Chondrocyte (in vitro differentiated cells): Measurements from ENCODE around the gene EPHB6. TPM values are rescaled to one million over a fixed set of nuclear protein-coding genes. Genes with fewer than 3 reads are reported as not detected.

ENCODE experiments used
- DNase-seq: peaks from one replicate; pipeline ENCODE4 v3.0.0; 2021; ENCODE audit warnings: mixed read lengths, low spot score
- H3K27ac Mint-ChIP-seq: one replicate; pipeline ENCODE4 v1.8.0; 2021; ENCODE audit warnings: mild to moderate bottlenecking, moderate library complexity, mixed read lengths; ENCODE audit not compliant: unreplicated experiment
- H3K27me3 Mint-ChIP-seq: 2 replicates; pipeline ENCODE4 v1.8.0; 2021; ENCODE audit warnings: low read depth, mixed read lengths
- H3K36me3 Mint-ChIP-seq: 2 replicates; pipeline ENCODE4 v1.8.0; 2021; ENCODE audit warnings: low read depth, mixed read lengths
- H3K4me1 Mint-ChIP-seq: 2 replicates; pipeline ENCODE4 v1.8.0; 2021; ENCODE audit warnings: low read depth, mild to moderate bottlenecking, mixed read lengths
- H3K4me3 Mint-ChIP-seq: one replicate; pipeline ENCODE4 v1.8.0; 2021; ENCODE audit warnings: mild to moderate bottlenecking, moderate library complexity, mixed read lengths; ENCODE audit not compliant: unreplicated experiment
- H3K9me3 Mint-ChIP-seq: 2 replicates; pipeline ENCODE4 v1.8.0; 2021; ENCODE audit warnings: low read depth, mixed read lengths
- CTCF ChIP-seq: fragments of 200-600 bp; sonication (generic); IDR thresholded peaks from 2 replicates; pipeline ENCODE4 v1.5.0; 2021; ENCODE audit warnings: antibody characterized with exemption, mild to moderate bottlenecking, moderate library complexity
- total RNA-seq: library from RNA; stranded (reverse); gene quantifications from 3 replicates; pipeline ENCODE4 v1.2.1, GENCODE V29; 2021

The EPHB6 gene
- total RNA-seq, 1 donor from 2014 or later, result 0.22 TPM

- TF ChIP-seq CTCF, result no peak
- no peaks in the 10 kb centered on the region for H3K9me3 Mint-ChIP-seq
- no peaks in the 10 kb centered on the region for H3K36me3 Mint-ChIP-seq
- no peaks in the 10 kb centered on the region for H3K4me1 Mint-ChIP-seq
- DNase-seq, result no peak
- H3K4me3 Mint-ChIP-seq, result no peak overlapping the region
- H3K27me3 Mint-ChIP-seq, result peaks cover 5% of the 10 kb centered on the region
- H3K27ac Mint-ChIP-seq, result no peak overlapping the region
Measured at GRCh38 chr7:142919656-142920055, 64.8 kb downstream of the EPHB6 start.

Other genes with a start within 250 kb of the EPHB6 start
- not detected in 3 replicates for gene PRSS1, start 105.6 kb upstream of the EPHB6 start, total RNA-seq
- gene PRSS2, start 84.1 kb upstream of the EPHB6 start, total RNA-seq, result not detected in 3 replicates
- 1.1 TPM in 1 of 3 replicates, not detected in the others for gene TRPV6, start 30.7 kb downstream of the EPHB6 start, total RNA-seq
- not detected in 3 replicates for gene TRPV5, start 78.7 kb downstream of the EPHB6 start, total RNA-seq
- gene LLCFC1, start 84.4 kb downstream of the EPHB6 start, total RNA-seq, result not detected in 3 replicates
- gene KEL, start 107.3 kb downstream of the EPHB6 start, total RNA-seq, result 0.40 to 0.79 TPM (median 0.44 TPM) in 3 replicates
- gene OR9A2, start 172.1 kb downstream of the EPHB6 start, total RNA-seq, result not detected in 3 replicates
- gene OR6V1, start 197.3 kb downstream of the EPHB6 start, total RNA-seq, result not detected in 3 replicates